A673 (cell line): ENCODE measurements around the gene BID. TPM values are rescaled to one million over a fixed set of nuclear protein-coding genes. Genes with fewer than 3 reads are reported as not detected.

Experiments
- BruUV-seq: library from RNA; stranded (reverse); fragments of 400-500 nt; replicated peaks from 2 replicates; lab custom pipeline; 2021; lab: Mats Ljungman, UMichigan
- CTCF ChIA-PET: fragments of 300-600 bp; sonication (Branson Sonifier 250); formaldehyde crosslinking; loops from one replicate; lab custom pipeline; 2022; ENCODE audit warnings: antibody characterized with exemption; lab: Charles Lee
- POLR2A ChIA-PET: fragments of 300-600 bp; sonication (Branson Sonifier 250); formaldehyde crosslinking; loops from one replicate; lab custom pipeline; 2022; ENCODE audit warnings: antibody characterized with exemption; ENCODE audit not compliant: low non-redundant PET; lab: Charles Lee
- DNase-seq: peaks from one replicate; pipeline ENCODE4 v3.0.0-alpha.2; 2015; ENCODE audit warnings: low spot score
- H3K27ac ChIP-seq: fragments of 200-600 bp; sonication (generic); 2 replicates; pipeline ENCODE4 v1.5.1; 2016; ENCODE audit warnings: mixed run types, low read depth, mild to moderate bottlenecking, mixed read lengths, antibody characterized with exemption, low read length; ENCODE audit not compliant: poor library complexity, severe bottlenecking
- H3K27me3 ChIP-seq: fragments of 200-600 bp; sonication (generic); replicated peaks from 2 replicates; pipeline ENCODE4 v1.6.1; 2017; ENCODE audit warnings: mixed run types, low read depth, mild to moderate bottlenecking, mixed read lengths, antibody characterized with exemption, low read length; ENCODE audit not compliant: insufficient read depth, poor library complexity
- H3K36me3 ChIP-seq: fragments of 200-600 bp; sonication (generic); 2 replicates; pipeline ENCODE4 v1.6.1; 2016; ENCODE audit warnings: mixed run types, mild to moderate bottlenecking, mixed read lengths, antibody characterized with exemption, low read length; ENCODE audit not compliant: insufficient read depth, poor library complexity, severe bottlenecking
- H3K4me1 ChIP-seq: fragments of 200-600 bp; sonication (generic); 2 replicates; pipeline ENCODE4 v1.6.1; 2017; ENCODE audit warnings: mixed run types, mild to moderate bottlenecking, mixed read lengths, antibody characterized with exemption, low read length; ENCODE audit not compliant: insufficient read depth, poor library complexity, severe bottlenecking
- H3K4me3 ChIP-seq: fragments of 200-600 bp; sonication (generic); 2 replicates; pipeline ENCODE4 v1.5.1; 2016; ENCODE audit warnings: low read depth, mixed run types, mild to moderate bottlenecking, mixed read lengths, low read length; ENCODE audit not compliant: poor library complexity, severe bottlenecking
- H3K9me3 ChIP-seq: fragments of 200-600 bp; sonication (generic); 2 replicates; pipeline ENCODE4 v1.6.1; 2016; ENCODE audit warnings: mixed run types, low read depth, mild to moderate bottlenecking, mixed read lengths, antibody characterized with exemption, low read length; ENCODE audit not compliant: poor library complexity, severe bottlenecking
- EZH2 ChIP-seq: fragments of 200-600 bp; sonication (generic); IDR thresholded peaks from 2 replicates; pipeline ENCODE4 v1.6.1; 2017; ENCODE audit warnings: borderline replicate concordance, low read depth, mild to moderate bottlenecking, mixed read lengths, antibody characterized with exemption, low read length; ENCODE audit not compliant: poor library complexity, severe bottlenecking
- intact Hi-C: fragments of 100-400 bp; cut with micrococcal nuclease; formaldehyde crosslinking; loops from one replicate; pipeline ENCODE4 v1.10.0; 2022; ENCODE audit not compliant: unreplicated experiment
- total RNA-seq: library from RNA; stranded (reverse); gene quantifications from 2 replicates; pipeline ENCODE4 v1.2.3, GENCODE V29; 2021
- TF ChIP-seq, protein P1 (sequence below): fragments of 300-800, 200-600 bp; sonication (generic); conservative IDR thresholded peaks from 2 replicates; pipeline ENCODE4 v1.5.1; 2017; ENCODE audit warnings: low read depth, mild to moderate bottlenecking, antibody characterized with exemption, low read length, moderate library complexity, mixed read lengths

Gene BID
- total RNA-seq, 1 experiment from 2014 or later, result 74.6 TPM

DNA sequence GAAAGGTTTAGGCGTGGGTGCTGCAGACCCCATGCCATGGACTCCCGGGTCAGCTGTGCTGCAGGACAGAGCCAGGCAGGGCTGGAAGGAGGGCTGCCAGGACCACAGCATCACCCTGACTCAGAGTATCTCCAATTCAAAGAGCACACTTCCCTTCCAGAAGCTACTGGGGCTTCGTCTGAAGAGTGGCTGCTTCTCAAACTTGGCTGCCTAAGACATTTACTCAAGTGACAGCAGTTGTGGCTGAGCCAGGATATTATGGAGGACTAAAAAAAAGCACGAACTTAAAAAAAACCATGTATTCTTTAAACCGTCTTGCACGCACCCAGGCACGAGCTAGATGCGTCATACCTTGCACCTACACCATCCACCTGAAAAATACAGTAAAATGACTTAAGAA is 13.0 kb upstream of the BID start:
- DNase-seq, result no peak
- POLR2A ChIA-PET, result no interaction called here
- TF ChIP-seq, protein P1, sequence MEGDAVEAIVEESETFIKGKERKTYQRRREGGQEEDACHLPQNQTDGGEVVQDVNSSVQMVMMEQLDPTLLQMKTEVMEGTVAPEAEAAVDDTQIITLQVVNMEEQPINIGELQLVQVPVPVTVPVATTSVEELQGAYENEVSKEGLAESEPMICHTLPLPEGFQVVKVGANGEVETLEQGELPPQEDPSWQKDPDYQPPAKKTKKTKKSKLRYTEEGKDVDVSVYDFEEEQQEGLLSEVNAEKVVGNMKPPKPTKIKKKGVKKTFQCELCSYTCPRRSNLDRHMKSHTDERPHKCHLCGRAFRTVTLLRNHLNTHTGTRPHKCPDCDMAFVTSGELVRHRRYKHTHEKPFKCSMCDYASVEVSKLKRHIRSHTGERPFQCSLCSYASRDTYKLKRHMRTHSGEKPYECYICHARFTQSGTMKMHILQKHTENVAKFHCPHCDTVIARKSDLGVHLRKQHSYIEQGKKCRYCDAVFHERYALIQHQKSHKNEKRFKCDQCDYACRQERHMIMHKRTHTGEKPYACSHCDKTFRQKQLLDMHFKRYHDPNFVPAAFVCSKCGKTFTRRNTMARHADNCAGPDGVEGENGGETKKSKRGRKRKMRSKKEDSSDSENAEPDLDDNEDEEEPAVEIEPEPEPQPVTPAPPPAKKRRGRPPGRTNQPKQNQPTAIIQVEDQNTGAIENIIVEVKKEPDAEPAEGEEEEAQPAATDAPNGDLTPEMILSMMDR, result no peak
- TF ChIP-seq EZH2, result no peak
- no peaks in the 10 kb centered on the region for H3K9me3 ChIP-seq
- H3K4me3 ChIP-seq, result no peak overlapping the region
- H3K27ac ChIP-seq, result no peak overlapping the region
- peaks cover 9% of the 10 kb centered on the region for H3K4me1 ChIP-seq
- no peaks in the 10 kb centered on the region for H3K27me3 ChIP-seq
- CTCF ChIA-PET, result no interaction called here
- no TSS peak for BruUV-seq
- no peaks in the 10 kb centered on the region for H3K36me3 ChIP-seq
- intact Hi-C loops, result no loop called here

DNA sequence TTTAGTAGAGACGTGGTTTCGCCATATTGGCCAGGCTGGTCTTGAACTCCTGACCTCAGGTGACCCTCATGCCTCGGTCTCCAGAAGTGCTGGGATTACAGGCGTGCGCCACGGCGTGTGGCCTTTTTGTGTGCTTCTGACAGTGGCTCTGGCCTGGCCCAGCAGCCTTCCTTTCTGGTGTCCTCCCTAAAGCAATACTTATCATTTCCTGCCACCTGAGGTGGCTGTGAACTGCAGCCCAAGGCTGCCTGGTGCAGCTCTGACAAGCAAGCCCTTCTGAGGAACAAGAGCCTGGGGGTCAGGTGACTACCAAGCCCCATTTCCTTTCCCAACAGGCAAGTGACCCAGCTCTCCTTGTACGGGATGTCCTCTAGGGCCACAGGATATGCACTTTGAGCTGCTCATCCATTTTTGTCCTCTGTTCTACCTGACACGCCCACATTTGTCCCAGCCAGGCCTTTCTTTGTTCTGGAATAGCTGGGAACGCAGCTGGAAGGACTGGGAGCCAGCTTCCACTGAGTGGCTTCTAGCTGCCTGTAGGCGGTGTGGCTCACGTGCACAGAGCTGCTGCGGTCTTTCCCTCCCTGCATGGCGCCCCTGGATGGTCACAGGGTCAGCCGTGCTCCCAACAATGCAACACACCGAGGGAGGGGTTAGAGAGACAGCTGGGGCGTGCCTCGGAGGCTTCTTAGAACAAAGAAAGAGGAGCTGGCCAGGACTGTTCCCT is 12.3 kb upstream of the BID start:
- intact Hi-C loops, result no loop called here
- no peak for DNase-seq
- Histone ChIP-seq H3K27ac (no peak overlapping the region), H3K27me3 (no peaks in the 10 kb centered on the region), H3K9me3 (no peaks in the 10 kb centered on the region), H3K36me3 (no peaks in the 10 kb centered on the region), H3K4me3 (no peak overlapping the region), H3K4me1 (peaks cover 16% of the 10 kb centered on the region)
- BruUV-seq, result no TSS peak
- POLR2A ChIA-PET, result no interaction called here
- CTCF ChIA-PET, result interaction anchor here (2.1 kb wide), 1 partner anchor 228 kb away, joined by 10 read pairs; no protein-coding TSS in a partner anchor
- TF ChIP-seq, protein P1, result no peak
- no peak for TF ChIP-seq EZH2

GRCh38 chr22:17785185-17786184 is 11.2 kb upstream of the BID start:
- BruUV-seq, result no TSS peak
- no peaks in the 10 kb centered on the region for H3K36me3 ChIP-seq
- POLR2A ChIA-PET, result interaction anchor here (0.6 kb wide), 2 partner anchors 11 to 102 kb away, joined by 4 to 5 read pairs; no protein-coding TSS in a partner anchor
- no peak overlapping the region for H3K4me3 ChIP-seq
- CTCF ChIA-PET, result interaction anchor here (0.6 to 2.1 kb wide), 4 partner anchors 8 to 1373 kb away, joined by 3 to 10 read pairs (median 4); no protein-coding TSS in a partner anchor
- intact Hi-C loops, result no loop called here
- DNase-seq, result peak; percentile 50
- TF ChIP-seq, protein P1, result peak; percentile 64
- no peak for TF ChIP-seq EZH2
- H3K27me3 ChIP-seq, result no peaks in the 10 kb centered on the region
- no peaks in the 10 kb centered on the region for H3K9me3 ChIP-seq
- H3K4me1 ChIP-seq, result peaks cover 23% of the 10 kb centered on the region
- H3K27ac ChIP-seq, result no peak overlapping the region
